K562 (cell line): ENCODE data around the gene CYP2A6. TPM values are rescaled to one million over a fixed set of nuclear protein-coding genes. Genes with fewer than 3 reads are reported as not detected.

ENCODE experiments used
- ATAC-seq: fragments of 200-7000 bp; cut with Tn5 transposase; 3 replicates; pipeline ENCODE4 v1.9.1; 2020; ENCODE audit warnings: moderate library complexity
- BruUV-seq: library from RNA; stranded (reverse); fragments of 400-500 nt; replicated peaks from 2 replicates; lab custom pipeline; 2021; lab: Mats Ljungman, UMichigan
- CTCF ChIA-PET: fragments of 300-600 bp; formaldehyde crosslinking; extraction: SDS; loops from one replicate; lab custom pipeline; 2021; ENCODE audit warnings: low intra/inter-chr PET ratio; lab: Yijun Ruan, JAX
- POLR2A ChIA-PET: fragments of 300-600, 350-650 bp; sonication (Branson Sonifier 250); formaldehyde crosslinking; extraction: SDS; loops from one replicate; lab custom pipeline; 2021; ENCODE audit warnings: antibody characterized with exemption, inconsistent platforms; lab: Yijun Ruan, JAX
- DNase-seq, 4 experiments: peaks; one replicate each; pipeline versions ENCODE4 v3.0.0 to v3.0.0-alpha.2; 2011 to 2018; ENCODE audit warnings: low spot score in 3 of 4, mixed read lengths in 3 of 4; ENCODE audit errors: extremely low read depth in 1 of 4
- FAIRE-seq: peaks from 2 replicates; lab custom pipeline; 2011; peaks lifted over from hg19 to GRCh38; lab: Jason Lieb, UNC
- H2AFZ ChIP-seq: 2 replicates; pipeline ENCODE4 v1.6.0; 2011; ENCODE audit warnings: low read depth, low read length, control low read depth, inconsistent platforms
- H3K27ac ChIP-seq: fragments of 200-600 bp; 3 replicates; pipeline ENCODE4 v1.8.0; 2011; ENCODE audit warnings: low read depth, mild to moderate bottlenecking, control low read depth, inconsistent platforms, low read length, moderate library complexity, mixed read lengths; ENCODE audit errors: extremely low read depth
- H3K27me3 ChIP-seq, 2 experiments: fragments of 300-600 bp in 1 of 2; 2 replicates in 1 of 2; 3 replicates in 1 of 2; pipeline versions ENCODE4 v1.6.0 to v1.8.0; 2011; ENCODE audit warnings: inconsistent platforms in 2 of 2, low read length in 2 of 2, mild to moderate bottlenecking in 1 of 2, mixed read lengths in 1 of 2, moderate library complexity in 1 of 2; ENCODE audit not compliant: control insufficient read depth in 2 of 2, insufficient read depth in 2 of 2
- H3K36me3 ChIP-seq: fragments of 300-600 bp; 3 replicates; pipeline ENCODE4 v1.8.0; 2011; ENCODE audit warnings: mild to moderate bottlenecking, low read length, inconsistent platforms; ENCODE audit not compliant: control insufficient read depth, insufficient read depth
- H3K4me1 ChIP-seq, 2 experiments: fragments of 200-600 bp in 1 of 2; replicated peaks in 1 of 2; 2 replicates in 1 of 2; 3 replicates in 1 of 2; pipeline versions ENCODE4 v1.5.1 to v1.8.0; 2011; ENCODE audit warnings: inconsistent platforms in 2 of 2, low read length in 2 of 2, mild to moderate bottlenecking in 1 of 2, mixed read lengths in 1 of 2, moderate library complexity in 1 of 2; ENCODE audit not compliant: control insufficient read depth in 2 of 2, insufficient read depth in 2 of 2
- H3K4me2 ChIP-seq: 2 replicates; pipeline ENCODE4 v1.6.1; 2011; ENCODE audit warnings: low read length, control low read depth, inconsistent platforms, mixed read lengths; ENCODE audit not compliant: insufficient read depth
- H3K4me3 ChIP-seq: fragments of 200-600 bp; sonication (generic), shearing (Covaris generic); 2 replicates; pipeline ENCODE4 v1.5.1; 2016; ENCODE audit warnings: control low read depth, inconsistent platforms
- H3K79me2 ChIP-seq: fragments of 200-600 bp; 3 replicates; pipeline ENCODE4 v1.8.0; 2011; ENCODE audit warnings: low read length, inconsistent platforms; ENCODE audit not compliant: control insufficient read depth, insufficient read depth
- H3K9ac ChIP-seq, 2 experiments: 2 replicates each; pipeline versions ENCODE4 v1.6.0 to v1.6.1; 2011; ENCODE audit warnings: low read depth in 2 of 2, low read length in 2 of 2, control low read depth in 1 of 2, inconsistent platforms in 1 of 2, mild to moderate bottlenecking in 1 of 2, mixed read lengths in 1 of 2; ENCODE audit not compliant: insufficient read depth in 1 of 2
- H3K9me1 ChIP-seq: one replicate; pipeline ENCODE4 v1.6.0; 2011; ENCODE audit warnings: inconsistent platforms, mild to moderate bottlenecking, low read length, moderate library complexity; ENCODE audit not compliant: control insufficient read depth, insufficient read depth
- H3K9me3 ChIP-seq: replicated peaks from 2 replicates; pipeline ENCODE4 v1.5.1; 2011; ENCODE audit warnings: low read depth, low read length, inconsistent platforms; ENCODE audit not compliant: control insufficient read depth, insufficient read depth
- H4K20me1 ChIP-seq: replicated peaks from 2 replicates; pipeline ENCODE4 v1.6.1; 2011; ENCODE audit warnings: low read length, inconsistent platforms, mixed read lengths; ENCODE audit not compliant: control insufficient read depth, insufficient read depth
- GABPB1 ChIP-seq: sonication (generic); formaldehyde crosslinking; IDR thresholded peaks from 2 replicates; pipeline ENCODE4 v1.8.0; 2022; ENCODE audit warnings: mild to moderate bottlenecking, missing genetic modification reagents
- HNRNPK ChIP-seq: fragments of 200-400 bp; formaldehyde crosslinking; IDR thresholded peaks from one replicate; pipeline ENCODE4 v1.6.1; 2018; ENCODE audit warnings: mild to moderate bottlenecking, low read depth, low read length; ENCODE audit not compliant: poor library complexity, severe bottlenecking
- JUN ChIP-seq, 2 experiments: sonication (generic) in 1 of 2; formaldehyde crosslinking in 1 of 2; IDR thresholded peaks; 2 replicates each; pipeline versions ENCODE4 v1.6.1 to v1.8.0; 2012 to 2022; ENCODE audit warnings: borderline replicate concordance in 2 of 2, mild to moderate bottlenecking in 2 of 2, improper control_type of control experiment in 1 of 2, low read depth in 1 of 2, low read length in 1 of 2, missing genetic modification reagents in 1 of 2
- NCOA4 ChIP-seq: fragments of 450-650 bp; IDR thresholded peaks from 2 replicates; pipeline ENCODE4 v1.6.1; 2018; ENCODE audit warnings: mild to moderate bottlenecking; ENCODE audit not compliant: partially characterized antibody
- ZFP91 ChIP-seq: sonication (generic); formaldehyde crosslinking; IDR thresholded peaks from 2 replicates; pipeline ENCODE4 v1.8.0; 2022; ENCODE audit warnings: mild to moderate bottlenecking, missing genetic modification reagents
- WGBS: fragments of 100-300 bp; shearing (Covaris generic); methylation state at CpG from one replicate; pipeline ENCODE4 v1.1.6; 2016; ENCODE audit warnings: low coverage, mixed read lengths; ENCODE audit not compliant: insufficient coverage; ENCODE audit errors: missing lambda C conversion rate; 5-methylcytosine and 5-hydroxymethylcytosine counted together
- in situ Hi-C: fragments of 300-500 bp; cut with MboI; formaldehyde crosslinking; loops from 4 replicates; pipeline ENCODE4 v1.15.0; 2018; ENCODE audit warnings: inconsistent platforms, mixed read lengths
- intact Hi-C: fragments of 100-400 bp; cut with micrococcal nuclease; formaldehyde crosslinking; loops from 2 replicates; pipeline ENCODE4 v1.14.2; 2022
- polyA plus RNA-seq, 8 experiments: library from polyadenylated mRNA; depleted of rRNA in 4 of 8; stranded (reverse) in 5 of 8; unstranded in 3 of 8; fragments of >200 nt; fragmentation: Nextera tagmentation in 2 of 8; fragmentation: Illumina TruSeq in 1 of 8; extraction: Ambion mirVana in 2 of 8; extraction: Trizol in 1 of 8; gene quantifications; 2 replicates each; pipeline versions ENCODE4 v1.2.1 to v1.2.3, GENCODE V29; 2011 to 2014; ENCODE audit warnings: inconsistent platforms in 1 of 8, missing spikeins in 1 of 8
- total RNA-seq, 7 experiments: library from RNA; depleted of rRNA in 6 of 7; stranded (reverse); fragments of >200 nt in 6 of 7; fragmentation: Illumina TruSeq in 2 of 7; extraction: Trizol in 2 of 7; gene quantifications; 2 replicates each; pipeline versions ENCODE4 v1.2.1 to v1.2.3, GENCODE V29; 2011 to 2021; ENCODE audit warnings: low replicate concordance in 1 of 7
- TF ChIP-seq, protein P1 (sequence below): fragments of 250-450 bp; sonication (Bioruptor Pico); IDR thresholded peaks from 2 replicates; pipeline ENCODE4 v1.8.0; 2021; ENCODE audit warnings: moderate library complexity, mild to moderate bottlenecking, inconsistent platforms
- TF ChIP-seq, protein P2 (sequence below): fragments of 450-650 bp; formaldehyde crosslinking; IDR thresholded peaks from 2 replicates; pipeline ENCODE4 v1.4.0; 2022; ENCODE audit warnings: missing genetic modification characterization

CYP2A6 gene
- total and polyA plus RNA-seq, 9 of the 15 experiments (the other 6 are each of a cell fraction or from before 2014, with no cell fraction given) = 0.31 TPM; not detected in 8

DNA sequence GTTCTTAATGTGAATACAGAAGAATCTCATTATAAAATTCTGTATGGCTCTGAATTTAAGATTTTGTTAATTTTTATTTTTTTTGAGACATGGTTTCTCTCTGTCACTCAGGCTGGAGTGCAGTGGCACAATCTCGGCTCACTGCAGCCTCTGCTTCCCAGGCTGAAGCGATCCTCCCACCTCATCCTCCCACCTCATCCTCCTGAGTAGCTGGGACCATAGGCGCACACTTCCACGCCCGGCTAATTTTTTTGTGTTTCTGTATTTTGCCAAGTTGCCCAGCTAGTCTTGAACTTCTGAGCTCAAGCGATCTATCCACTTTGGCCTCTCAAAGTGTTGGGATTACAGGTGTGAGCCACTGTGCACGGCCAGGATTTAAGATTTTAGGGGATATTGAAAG, 17.5 kb upstream of the CYP2A6 start:
- H3K9me3 ChIP-seq = no peaks in the 10 kb centered on the region
- H3K4me2 ChIP-seq = no peak overlapping the region
- DNase-seq = no peak
- H3K4me3 ChIP-seq = no peak overlapping the region
- no peaks in the 10 kb centered on the region for H4K20me1 ChIP-seq
- BruUV-seq = no TSS peak
- WGBS = 66% methylated on average over 7 of the region's 7 CpGs
- peaks cover 21 to 22% of the 10 kb centered on the region in 2 experiments for H3K4me1 ChIP-seq
- H3K9ac ChIP-seq = no peak overlapping the region
- intact Hi-C loops = no loop called here
- no peak for ATAC-seq
- TF ChIP-seq GABPB1 (no peak), NCOA4 (no peak), JUN (IDR thresholded peaks at IDR 0.05; ENCODE audit: borderline replicate concordance, low read depth, low read length) (no peak), JUN (CRISPR knock-in tag; IDR thresholded peaks at IDR 0.05; ENCODE audit: borderline replicate concordance) (no peak), HNRNPK (no peak), ZFP91 (no peak)
- TF ChIP-seq, protein P1, sequence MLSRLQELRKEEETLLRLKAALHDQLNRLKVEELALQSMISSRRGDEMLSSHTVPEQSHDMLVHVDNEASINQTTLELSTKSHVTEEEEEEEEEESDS (CRISPR knock-in tag) = no peak
- TF ChIP-seq, protein P2, sequence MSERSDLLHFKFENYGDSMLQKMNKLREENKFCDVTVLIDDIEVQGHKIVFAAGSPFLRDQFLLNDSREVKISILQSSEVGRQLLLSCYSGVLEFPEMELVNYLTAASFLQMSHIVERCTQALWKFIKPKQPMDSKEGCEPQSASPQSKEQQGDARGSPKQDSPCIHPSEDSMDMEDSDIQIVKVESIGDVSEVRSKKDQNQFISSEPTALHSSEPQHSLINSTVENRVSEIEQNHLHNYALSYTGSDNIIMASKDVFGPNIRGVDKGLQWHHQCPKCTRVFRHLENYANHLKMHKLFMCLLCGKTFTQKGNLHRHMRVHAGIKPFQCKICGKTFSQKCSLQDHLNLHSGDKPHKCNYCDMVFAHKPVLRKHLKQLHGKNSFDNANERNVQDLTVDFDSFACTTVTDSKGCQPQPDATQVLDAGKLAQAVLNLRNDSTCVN (CRISPR knock-in tag) = no peak
- TF ChIP-seq, all 486 proteins: peak for 0
- Histone ChIP-seq H3K9me1 (no peaks in the 10 kb centered on the region), H3K27me3 (no peaks in the 10 kb centered on the region), H3K27ac (no peak overlapping the region), H3K36me3 (no peaks in the 10 kb centered on the region), H2AFZ (no peak overlapping the region), H3K79me2 (no peaks in the 10 kb centered on the region)
- POLR2A ChIA-PET = no interaction called here
- in situ Hi-C loops = no loop called here
- no peak for FAIRE-seq
- CTCF ChIA-PET = no interaction called here
